GM12892 (cell line): Measurements from ENCODE around the gene PSMG1. TPM values are rescaled to one million over a fixed set of nuclear protein-coding genes. Genes with fewer than 3 reads are reported as not detected.
A peak's percentile ranks its signal among the peaks of the same experiment; 100 is the strongest.
"Not testable (repeated sequence)": the region's sequence is repeated elsewhere in the genome, so short reads cannot be mapped to it uniquely, and the experiment has no call there.

Experiments
- DNase-seq: peaks from one replicate; pipeline ENCODE4 v3.0.0; 2011; ENCODE audit not compliant: insufficient read length
- FAIRE-seq: peaks from 2 replicates; lab custom pipeline; 2011; peaks lifted over from hg19 to GRCh38; lab: Jason Lieb, UNC
- POLR2A ChIP-seq: IDR thresholded peaks from 2 replicates; pipeline ENCODE4 v1.6.1; 2011; ENCODE audit warnings: low read depth, low read length, control low read depth
- POLR2AphosphoS5 ChIP-seq: IDR thresholded peaks from 2 replicates; pipeline ENCODE4 v1.6.1; 2011; ENCODE audit warnings: low read depth, low read length, control low read depth
- TAF1 ChIP-seq: IDR thresholded peaks from 2 replicates; pipeline ENCODE4 v1.6.1; 2011; ENCODE audit warnings: low read depth, mild to moderate bottlenecking, control low read depth, low read length, borderline replicate concordance
- polyA plus RNA-seq: library from polyadenylated mRNA; unstranded; fragments of >200 nt; gene quantifications from one replicate; pipeline ENCODE4 v1.2.1, GENCODE V29; 2012; ENCODE audit warnings: missing spikeins, inconsistent platforms; ENCODE audit not compliant: missing spikeins

The PSMG1 gene, protein sequence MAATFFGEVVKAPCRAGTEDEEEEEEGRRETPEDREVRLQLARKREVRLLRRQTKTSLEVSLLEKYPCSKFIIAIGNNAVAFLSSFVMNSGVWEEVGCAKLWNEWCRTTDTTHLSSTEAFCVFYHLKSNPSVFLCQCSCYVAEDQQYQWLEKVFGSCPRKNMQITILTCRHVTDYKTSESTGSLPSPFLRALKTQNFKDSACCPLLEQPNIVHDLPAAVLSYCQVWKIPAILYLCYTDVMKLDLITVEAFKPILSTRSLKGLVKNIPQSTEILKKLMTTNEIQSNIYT
- 124 TPM for polyA plus RNA-seq

DNA sequence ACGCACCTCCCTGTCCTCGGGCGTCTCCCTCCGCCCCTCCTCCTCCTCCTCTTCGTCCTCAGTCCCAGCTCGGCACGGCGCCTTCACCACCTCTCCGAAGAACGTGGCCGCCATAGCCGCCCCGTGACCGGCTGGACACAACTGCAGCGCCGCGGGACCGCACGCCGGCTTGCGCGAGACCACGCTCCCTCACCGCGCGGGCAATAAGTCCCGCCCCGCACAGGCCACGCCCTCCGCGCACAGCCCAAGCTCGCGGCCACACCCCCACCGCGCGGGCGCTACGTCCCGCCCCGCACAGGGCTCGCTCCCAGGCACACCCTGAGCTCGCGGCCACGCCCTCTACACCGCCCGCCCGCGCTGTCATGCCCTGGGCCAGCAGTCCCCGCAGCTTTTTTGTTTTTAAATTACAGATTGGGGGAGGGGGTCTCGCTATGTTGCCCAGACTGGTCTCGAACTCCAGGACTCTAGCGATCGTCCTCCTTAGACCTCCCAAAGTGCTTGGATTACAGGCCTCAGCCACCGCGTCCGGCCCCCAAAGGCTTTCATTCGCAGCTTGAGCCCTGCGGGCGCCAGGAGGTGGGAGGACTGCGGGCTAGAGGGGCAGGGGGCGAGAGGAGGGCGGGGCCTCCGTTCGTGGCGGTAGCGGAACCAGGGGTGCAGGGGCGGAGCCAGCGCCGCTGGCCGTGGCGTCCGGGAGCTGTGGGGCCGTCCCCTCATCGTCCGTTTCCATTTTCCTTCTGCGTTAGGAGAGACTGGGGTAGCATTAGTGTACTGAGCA is at the start of gene PSMG1:
TSS of gene PSMG1 (minus strand) at position 180 of the 778 bp plus-strand sequence. CDS start at position 114, 66 bp downstream.
- DNase-seq: peak; percentile 56
- FAIRE-seq: peak; percentile 94
- peak; percentile 92 for TF ChIP-seq POLR2A
- peak; percentile 52; the same call in 1 of the 2 replicates for TF ChIP-seq TAF1
- TF ChIP-seq POLR2AphosphoS5: peak; percentile 92

DNA sequence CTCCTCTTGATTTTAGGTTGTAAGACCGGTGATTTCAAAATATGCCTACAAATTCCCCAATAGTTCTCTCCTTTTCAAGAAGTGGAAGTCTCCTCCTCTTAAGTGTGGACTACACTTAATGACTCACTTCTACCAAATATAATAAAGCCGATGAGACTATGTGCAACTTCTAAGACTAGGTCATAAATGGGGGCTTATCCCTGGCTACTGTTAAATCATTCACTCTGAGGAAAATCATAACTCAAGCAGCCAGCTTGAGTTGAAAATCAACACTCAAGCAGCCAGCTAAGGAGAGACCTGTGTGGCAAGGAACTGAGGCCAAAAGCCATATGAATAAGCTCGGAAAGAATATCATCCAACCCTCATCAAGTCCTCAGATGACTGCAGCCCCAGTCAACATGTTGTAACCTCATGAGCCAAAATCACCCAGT is 49.6 kb upstream of the PSMG1 start:
- TF ChIP-seq TAF1 (no peak), POLR2A (no peak), POLR2AphosphoS5 (no peak)
- FAIRE-seq: no peak
- DNase-seq: no peak

DNA sequence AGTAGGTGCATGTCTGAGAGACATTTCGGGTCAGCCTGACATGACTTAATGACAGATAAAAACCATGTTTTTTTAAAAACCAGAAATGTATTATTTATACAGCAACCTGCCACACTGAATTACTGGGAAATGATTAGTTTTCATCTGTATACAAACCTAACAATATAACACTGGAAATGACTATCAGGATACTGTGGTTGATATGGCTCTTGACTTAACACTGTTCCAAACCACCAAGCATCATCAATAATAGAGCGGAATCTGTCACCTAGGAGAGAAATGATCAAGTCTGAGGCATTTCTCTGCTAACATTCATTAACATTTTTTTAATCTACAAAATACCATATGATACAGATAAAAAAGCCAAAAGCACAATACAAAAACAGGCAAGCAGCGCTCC is 41.7 kb upstream of the PSMG1 start:
- DNase-seq (no peak), FAIRE-seq (no peak)
- no peak for TF ChIP-seq POLR2AphosphoS5
- no peak for TF ChIP-seq POLR2A

DNA sequence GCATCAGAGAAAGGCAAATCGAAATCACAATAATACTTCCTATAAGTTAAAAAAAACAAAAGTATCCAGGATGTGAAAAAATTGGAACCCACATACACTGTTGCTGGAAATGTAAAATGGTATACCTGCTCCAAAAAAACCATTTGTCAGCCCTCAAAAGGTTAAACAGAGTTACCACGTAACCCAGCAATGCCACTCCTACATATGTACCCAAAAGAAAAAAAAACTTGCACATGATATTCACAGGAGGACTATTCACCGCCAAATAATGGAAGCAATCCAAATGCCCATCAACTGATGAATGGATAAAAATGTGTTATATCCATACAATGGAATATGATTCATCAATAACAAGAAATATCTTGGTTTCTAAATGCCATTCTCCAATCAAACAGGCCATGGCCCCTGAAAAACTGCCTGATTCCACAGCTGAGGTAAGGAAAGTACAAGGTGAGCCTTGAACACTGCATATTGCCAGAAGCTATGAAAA is 38.8 kb upstream of the PSMG1 start:
- no peak for TF ChIP-seq POLR2A
- TF ChIP-seq TAF1: no peak
- TF ChIP-seq POLR2AphosphoS5: no peak
- FAIRE-seq (no peak), DNase-seq (no peak)

DNA sequence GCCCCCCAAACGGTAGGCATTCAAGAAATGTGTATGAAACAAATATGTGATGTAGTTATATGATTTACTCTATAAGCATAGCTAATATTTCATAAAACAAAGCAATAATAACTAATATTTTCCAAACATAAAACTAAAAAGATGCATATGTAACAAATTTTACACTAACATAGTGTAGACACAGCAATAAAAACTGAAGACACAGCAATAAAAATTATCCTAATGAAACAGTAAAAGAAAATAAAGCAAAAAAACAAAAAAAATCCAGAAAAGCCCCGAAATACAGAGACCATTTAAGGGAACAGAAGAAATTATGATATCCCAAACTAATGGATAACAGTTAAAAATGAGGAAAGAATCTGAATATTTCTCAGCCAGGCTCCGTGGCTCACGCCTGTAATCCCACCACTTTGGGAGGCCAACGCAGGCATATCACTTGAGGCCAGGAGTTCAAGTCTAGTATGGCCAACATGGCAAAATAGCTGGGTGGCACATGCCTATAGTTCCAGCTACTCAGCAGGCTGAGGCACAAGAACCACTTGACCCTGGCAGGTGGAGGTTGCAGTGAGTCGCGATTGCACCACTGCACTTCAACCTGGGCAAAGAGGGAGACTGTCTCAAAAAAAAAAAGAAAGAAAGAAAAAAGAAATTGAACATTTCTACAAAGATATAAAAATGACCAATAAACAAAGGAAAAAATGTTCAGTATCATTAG is 38.2 kb upstream of the PSMG1 start:
- TF ChIP-seq POLR2AphosphoS5: no peak
- no peak for TF ChIP-seq TAF1
- TF ChIP-seq POLR2A: no peak
- no peak for FAIRE-seq
- no peak for DNase-seq

DNA sequence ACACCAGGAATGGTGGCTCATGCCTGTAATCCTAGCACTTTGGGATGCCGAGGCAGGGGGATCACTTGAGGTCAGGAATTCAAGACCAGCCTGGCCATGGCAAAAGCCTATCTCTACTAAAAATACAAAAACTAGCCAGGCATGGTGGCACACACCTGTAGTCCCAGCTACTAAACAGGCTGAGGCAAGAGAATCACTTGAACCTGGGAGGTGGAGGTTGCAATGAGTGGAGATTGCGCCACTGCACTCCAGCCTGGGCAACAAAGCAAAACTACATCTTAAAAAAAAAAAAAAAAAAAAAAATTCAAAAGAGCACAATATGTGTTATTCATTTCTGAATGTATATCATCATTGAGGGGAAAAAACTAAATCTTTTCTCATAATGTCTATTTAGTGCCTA is 37.6 kb upstream of the PSMG1 start:
- not testable (repeated sequence) for DNase-seq, FAIRE-seq

DNA sequence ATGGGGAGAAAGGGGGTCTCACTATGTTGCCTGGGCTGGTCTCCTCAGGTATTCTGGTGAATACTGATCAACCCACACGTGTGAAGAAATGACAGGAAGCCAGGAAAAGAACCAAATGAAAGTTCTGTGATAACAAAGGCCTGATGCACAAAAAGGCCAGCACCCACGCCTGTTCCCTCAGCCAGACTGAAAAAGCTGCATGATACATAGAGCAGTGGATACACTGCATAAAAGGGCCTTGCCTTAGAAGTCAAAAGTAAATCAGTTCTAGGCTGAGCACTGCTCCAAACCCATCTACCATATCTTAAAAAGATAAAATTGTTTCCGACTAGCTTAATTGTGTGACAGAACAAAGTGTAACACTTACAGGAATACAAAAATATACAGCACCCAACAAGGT is 36.9 kb upstream of the PSMG1 start:
- TF ChIP-seq POLR2A: no peak
- no peak for TF ChIP-seq POLR2AphosphoS5
- no peak for TF ChIP-seq TAF1
- DNase-seq (no peak), FAIRE-seq (no peak)

DNA sequence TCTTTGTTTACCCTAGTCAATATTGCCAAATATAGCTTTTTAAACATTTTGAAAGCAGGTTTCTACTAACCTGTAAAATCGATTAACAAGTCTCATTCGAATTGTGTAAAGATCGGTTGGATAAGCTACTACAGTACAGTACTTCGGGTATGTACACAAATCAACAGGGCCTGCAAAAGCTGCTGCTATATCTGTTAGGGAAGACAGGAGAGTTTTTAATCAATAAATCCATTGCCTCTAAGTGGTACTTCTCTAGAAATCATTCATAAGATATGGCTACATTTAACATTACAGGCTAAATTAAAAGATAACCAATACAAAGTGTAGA is 34.8 kb upstream of the PSMG1 start:
- TF ChIP-seq POLR2A (no peak), POLR2AphosphoS5 (no peak), TAF1 (no peak)
- DNase-seq: no peak
- no peak for FAIRE-seq

DNA sequence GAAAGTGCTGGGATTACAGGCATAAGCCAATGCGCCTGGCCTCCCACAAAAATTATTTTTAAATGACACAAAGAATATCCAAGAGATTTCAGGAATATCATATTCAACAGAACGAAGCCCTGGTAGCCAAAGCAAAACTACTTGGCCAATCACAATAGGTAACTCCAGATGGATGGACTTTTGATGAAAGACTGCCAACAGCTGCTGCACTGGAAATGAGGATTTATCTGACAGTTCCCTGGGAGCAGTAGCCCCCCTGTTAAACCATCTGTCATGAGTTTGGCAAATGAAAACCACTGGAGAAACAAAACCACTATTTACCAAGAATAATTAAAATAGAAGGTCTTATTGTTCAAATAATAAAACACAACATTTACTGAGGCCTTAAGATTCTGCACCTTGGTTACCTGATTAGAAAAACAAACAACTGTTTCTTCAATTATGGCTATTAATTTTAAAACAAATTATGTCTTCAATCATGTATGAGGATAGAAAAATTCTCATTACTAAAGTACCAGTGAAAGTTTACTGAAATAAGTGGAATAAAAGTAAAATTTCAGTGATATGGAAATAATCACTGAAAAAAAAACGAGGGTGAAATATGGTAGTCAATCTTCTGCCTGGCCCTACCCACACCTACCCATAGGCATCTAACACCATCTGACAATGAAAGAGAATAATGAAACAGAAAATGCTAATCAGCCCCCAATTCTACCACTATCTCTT is 34.3 kb upstream of the PSMG1 start:
- TF ChIP-seq TAF1: no peak
- no peak for TF ChIP-seq POLR2AphosphoS5
- no peak for TF ChIP-seq POLR2A
- no peak for FAIRE-seq
- DNase-seq: no peak

DNA sequence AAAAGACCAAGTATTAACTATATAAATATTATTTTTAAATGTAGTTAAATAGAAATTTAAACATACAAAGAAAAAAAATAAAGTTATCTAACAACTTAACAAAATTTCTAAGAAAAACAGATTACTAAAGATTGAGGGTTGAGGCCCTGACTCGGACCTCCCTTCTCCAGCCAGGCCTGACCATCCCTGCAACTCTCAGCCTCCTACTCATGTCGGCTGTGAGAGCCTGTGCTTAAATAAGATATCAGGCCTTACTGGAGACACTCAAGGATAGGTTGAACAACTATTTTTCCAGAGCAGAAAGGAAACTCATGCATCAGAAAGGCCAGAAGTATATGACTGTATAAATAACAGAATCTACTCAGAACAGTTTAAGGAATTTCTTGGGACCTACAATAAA is 33.0 kb upstream of the PSMG1 start:
- TF ChIP-seq POLR2A: no peak
- DNase-seq: no peak
- FAIRE-seq: no peak

DNA sequence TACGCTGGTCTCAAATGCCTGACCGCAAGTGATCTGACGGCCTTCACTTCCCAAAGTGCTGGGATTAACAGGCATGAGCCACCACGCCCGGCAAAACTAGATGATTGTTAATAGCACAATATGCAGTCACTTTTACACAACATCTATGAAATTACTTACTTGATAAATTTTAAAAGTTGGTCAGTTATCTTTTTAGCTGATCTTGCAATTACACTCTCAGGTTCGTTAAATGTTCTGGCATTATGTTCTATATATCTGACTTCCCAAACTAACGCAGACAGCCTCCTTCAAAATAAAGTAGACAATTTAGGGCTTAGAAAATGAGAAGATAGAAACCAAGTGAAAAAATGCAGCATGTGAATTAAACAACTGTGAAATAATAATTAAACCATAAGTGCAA is 31.8 kb upstream of the PSMG1 start:
- no peak for DNase-seq
- no peak for FAIRE-seq
- no peak for TF ChIP-seq TAF1
- no peak for TF ChIP-seq POLR2AphosphoS5
- no peak for TF ChIP-seq POLR2A
